Measurements from ENCODE around the gene CYBA.

The CYBA gene

GRCh38 chr16:88650749-88651275, at the start of gene CYBA:
Gene CYBA, minus strand, starts transcription at chr16:88651053. Its CDS starts 40 bp downstream, at chr16:88651013.
- peak; percentile 72 for DNase-seq

GRCh38 chr16:88700322-88700635, 49.4 kb upstream of the CYBA start:
- no peak for DNase-seq

- no peak for DNase-seq
These were observed 48.3 kb upstream of the CYBA start for GRCh38 chr16:88699180-88699579.

- no peak for DNase-seq
These were observed 47.8 kb upstream of the CYBA start for GRCh38 chr16:88698646-88699045.

GRCh38 chr16:88697831-88698615, 47.2 kb upstream of the CYBA start:
- peak; percentile 30 for DNase-seq

GRCh38 chr16:88697116-88697830, 46.4 kb upstream of the CYBA start:
- DNase-seq, result no peak

- no peak for DNase-seq
These were observed 45.6 kb upstream of the CYBA start for GRCh38 chr16:88696441-88696840.

GRCh38 chr16:88695753-88696152, 44.9 kb upstream of the CYBA start:
- no peak for DNase-seq

GRCh38 chr16:88695218-88695617, 44.4 kb upstream of the CYBA start:
- no peak for DNase-seq

- DNase-seq, result no peak
These were observed 43.6 kb upstream of the CYBA start for GRCh38 chr16:88694221-88695087.

GRCh38 chr16:88693420-88694177, 42.7 kb upstream of the CYBA start:
- no peak for DNase-seq

GRCh38 chr16:88692861-88693260, 42.0 kb upstream of the CYBA start:
- no peak for DNase-seq

GRCh38 chr16:88691924-88692560, 41.2 kb upstream of the CYBA start:
- DNase-seq, result no peak

- DNase-seq, result no peak
These were observed 40.4 kb upstream of the CYBA start for GRCh38 chr16:88691129-88691813.

GRCh38 chr16:88690341-88691128, 39.7 kb upstream of the CYBA start:
- DNase-seq, result no peak

- DNase-seq, result no peak
These were observed 37.3 kb upstream of the CYBA start for GRCh38 chr16:88688013-88688778.

- DNase-seq, result no peak
These were observed 36.8 kb upstream of the CYBA start for GRCh38 chr16:88687676-88688012.

GRCh38 chr16:88687254-88687576, 36.4 kb upstream of the CYBA start:
- no peak for DNase-seq

GRCh38 chr16:88686439-88687253, 35.8 kb upstream of the CYBA start, which contains the start of gene SNAI3:
Gene SNAI3, minus strand, starts transcription at chr16:88686507. Its CDS starts 101 bp downstream, at chr16:88686406.
- peak; percentile 87 for DNase-seq

Data from stimulated activated CD4-positive, alpha-beta T cell treated with anti-CD3 and anti-CD28 coated beads, Interleukin-4, amount 100 ng/mL, for 1 hour (primary cell).